Measurements from ENCODE around the gene EFR3B. TPM values are rescaled to one million over a fixed set of nuclear protein-coding genes. Genes with fewer than 3 reads are reported as not detected.
"Not testable (repeated sequence)": the region's sequence is repeated elsewhere in the genome, so short reads cannot be mapped to it uniquely, and the experiment has no call there.

EFR3B gene
- total RNA-seq, 1 donor from 2014 or later: 0.09 TPM

DNA sequence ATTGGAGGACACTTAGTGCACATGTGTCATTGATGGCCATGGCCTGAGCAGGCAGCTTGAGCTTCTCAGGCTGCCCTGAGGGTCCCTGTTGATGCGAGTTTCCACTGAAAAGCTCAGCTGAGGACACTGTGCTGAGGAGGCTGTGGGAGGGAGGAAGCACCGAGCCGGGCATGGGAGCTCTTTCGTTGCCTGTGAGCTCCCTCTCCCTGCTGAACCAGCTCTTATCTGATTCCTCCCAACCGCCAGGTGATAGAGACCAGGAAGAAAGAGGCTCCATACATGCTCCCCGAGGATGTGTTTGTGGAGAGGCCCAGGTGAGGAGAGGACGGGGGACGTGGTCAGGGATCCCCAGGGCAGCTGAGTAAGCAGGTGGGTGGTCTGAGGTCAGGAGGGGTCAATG is 99.2 kb downstream of the EFR3B start:
- intact Hi-C loops (cut with micrococcal nuclease): no loop called here

DNA sequence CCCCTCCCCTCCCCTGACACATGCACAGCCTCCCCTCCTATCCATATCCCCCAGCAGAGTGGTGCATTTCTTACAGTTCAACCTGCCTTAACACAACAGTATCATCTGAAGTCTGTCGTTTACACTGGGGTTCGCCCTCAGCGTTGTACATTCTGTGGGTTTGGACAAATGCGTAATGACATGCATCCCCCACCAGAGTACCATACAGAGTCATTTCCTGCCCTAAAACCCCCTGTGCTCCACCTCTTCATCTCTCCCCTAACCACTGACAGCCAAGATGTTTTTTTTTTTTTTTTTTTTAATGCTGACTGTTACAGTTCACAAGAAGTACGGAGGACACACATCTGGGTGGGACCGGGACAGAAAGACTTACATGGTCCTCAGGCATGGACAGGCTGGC is 103.9 kb downstream of the EFR3B start:
- intact Hi-C loops (cut with micrococcal nuclease): no loop called here

DNA sequence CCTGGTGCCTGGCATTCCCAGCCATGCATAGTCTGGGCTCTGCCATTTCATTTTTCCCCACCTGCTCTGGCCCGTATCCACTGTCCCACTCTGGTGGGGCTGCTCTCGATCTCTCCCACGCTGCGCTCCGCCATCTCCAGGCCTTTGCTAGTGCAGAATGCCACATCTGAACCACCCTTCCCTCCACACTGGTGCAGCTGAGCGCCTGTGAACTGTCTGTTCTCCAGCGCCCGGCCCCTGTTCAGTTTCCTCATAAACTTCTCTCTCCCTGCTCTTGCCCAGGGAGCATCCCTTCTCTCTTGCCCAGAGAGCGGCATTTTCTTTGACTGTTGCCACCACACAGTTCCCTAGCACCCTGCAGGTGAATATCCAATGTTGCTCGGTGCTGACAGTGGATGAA is 105.0 kb downstream of the EFR3B start:
- intact Hi-C loops (cut with micrococcal nuclease): no loop called here

DNA sequence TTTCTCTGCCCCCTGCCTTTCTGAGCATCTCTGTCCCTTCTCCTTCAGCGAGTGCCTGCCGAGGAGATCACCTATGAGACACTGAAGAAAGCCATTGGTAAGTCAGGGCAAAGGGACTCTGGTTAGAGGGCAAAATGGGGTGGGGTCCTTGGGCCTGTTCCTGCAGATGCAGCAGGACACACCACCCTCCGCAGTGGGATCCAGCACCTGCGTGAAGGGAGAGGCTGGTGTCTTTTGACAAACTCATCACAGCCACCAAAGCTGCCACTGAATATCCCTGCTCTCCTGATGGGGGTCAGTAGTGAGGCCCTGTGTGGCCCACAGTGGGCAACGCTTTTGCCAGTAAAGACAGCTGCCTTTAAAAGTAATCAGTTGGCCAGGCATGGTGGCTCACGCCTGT is 107.8 kb downstream of the EFR3B start:
- intact Hi-C loops (cut with micrococcal nuclease): no loop called here

DNA sequence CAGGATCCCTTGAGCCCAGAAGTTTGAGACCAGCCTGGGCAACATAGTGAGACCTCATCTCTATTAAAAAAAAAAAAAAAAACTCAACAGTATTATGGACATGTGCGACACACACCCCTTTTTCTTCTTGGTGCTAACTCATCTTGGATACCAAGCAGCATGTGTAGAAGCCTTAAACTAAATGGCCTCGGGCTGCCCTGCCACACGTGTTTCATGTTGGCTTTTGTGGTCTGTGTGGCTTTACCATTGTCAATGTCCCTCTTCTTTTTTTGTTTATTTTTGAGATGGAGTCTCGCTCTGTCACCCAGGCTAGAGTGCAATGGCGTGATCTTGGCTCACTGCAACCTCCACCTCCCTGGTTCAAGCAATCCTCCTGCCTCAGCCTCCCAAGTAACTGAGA is 109.1 kb downstream of the EFR3B start:
- intact Hi-C loops (cut with micrococcal nuclease): not testable (repeated sequence)

DNA sequence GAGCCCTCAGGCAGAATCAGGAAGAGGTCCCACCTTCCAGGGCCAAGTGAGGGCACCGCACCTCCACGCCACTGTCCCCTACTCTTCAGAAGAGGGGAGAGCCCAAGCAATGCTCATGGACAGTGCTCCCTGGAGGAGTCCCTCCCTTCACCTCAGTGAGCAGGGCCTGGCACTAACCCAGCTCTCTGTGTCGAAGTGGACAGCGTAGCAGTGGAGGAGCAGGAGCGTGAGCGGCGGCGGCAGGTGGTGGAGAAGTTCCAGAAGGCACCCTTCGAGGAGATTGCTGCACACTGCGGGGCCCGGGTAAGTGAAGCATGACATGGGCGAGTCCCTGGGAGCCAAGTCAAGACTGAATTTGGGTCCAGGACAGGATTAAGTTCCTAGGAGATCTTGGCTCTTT is 109.8 kb downstream of the EFR3B start:
- intact Hi-C loops (cut with micrococcal nuclease): no loop called here

DNA sequence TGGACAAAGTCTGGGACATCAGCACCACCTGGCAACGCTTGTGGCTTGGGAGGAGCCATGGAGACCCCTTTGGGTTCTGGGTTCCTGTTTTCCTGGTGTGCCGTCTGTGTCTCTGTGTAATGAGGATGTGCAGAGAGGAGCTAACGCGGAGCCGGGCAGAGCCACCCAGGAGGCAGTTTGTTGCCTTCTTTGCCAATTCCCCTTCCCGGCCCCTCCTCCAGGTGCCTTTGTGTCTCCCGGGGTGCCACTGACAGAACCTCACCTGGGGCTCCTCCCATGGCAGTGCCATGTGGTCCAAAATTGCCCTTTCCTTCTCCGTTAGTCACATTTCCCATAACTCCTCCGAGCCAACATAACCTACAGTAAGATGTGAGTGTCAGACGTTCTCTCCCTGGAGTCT is 113.5 kb downstream of the EFR3B start:
- intact Hi-C loops (cut with micrococcal nuclease): no loop called here

DNA sequence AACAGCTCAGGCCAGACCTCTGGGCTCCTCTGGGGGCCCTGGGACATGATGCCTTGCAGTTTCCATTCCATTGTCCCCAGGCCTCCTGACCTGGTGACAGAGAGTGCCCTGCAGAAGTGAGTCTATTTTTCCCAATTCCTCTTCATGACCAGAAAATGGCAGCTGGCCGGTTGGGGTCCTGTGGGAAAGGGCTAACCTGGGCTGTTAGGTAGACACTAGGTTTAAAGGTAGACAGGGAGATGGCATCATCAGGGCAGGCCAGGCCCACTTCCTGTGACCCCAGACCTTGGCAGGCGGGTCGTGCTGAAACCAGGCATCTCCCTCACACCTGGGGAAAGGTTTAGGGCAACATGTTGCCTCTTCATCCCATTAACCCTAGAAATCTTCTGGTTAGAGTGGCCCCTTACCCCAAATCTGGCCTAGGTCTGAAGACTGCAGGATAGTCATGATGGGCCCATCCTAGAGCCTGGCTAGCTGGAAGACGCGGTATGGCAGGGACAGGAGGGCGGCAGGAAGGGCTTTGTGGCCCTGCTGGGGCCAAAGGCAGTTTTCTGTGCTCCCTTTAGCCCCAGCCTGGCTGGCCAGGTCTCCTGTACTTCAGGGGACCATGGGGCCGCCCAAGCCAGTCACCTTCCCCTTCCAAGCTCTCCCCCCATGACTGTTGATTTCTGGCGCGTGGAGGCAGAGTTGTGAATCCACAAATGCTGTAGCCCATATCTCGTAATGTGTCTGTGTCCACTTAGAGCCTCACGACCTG is 116.4 kb downstream of the EFR3B start:
- intact Hi-C loops (cut with micrococcal nuclease): no loop called here

DNA sequence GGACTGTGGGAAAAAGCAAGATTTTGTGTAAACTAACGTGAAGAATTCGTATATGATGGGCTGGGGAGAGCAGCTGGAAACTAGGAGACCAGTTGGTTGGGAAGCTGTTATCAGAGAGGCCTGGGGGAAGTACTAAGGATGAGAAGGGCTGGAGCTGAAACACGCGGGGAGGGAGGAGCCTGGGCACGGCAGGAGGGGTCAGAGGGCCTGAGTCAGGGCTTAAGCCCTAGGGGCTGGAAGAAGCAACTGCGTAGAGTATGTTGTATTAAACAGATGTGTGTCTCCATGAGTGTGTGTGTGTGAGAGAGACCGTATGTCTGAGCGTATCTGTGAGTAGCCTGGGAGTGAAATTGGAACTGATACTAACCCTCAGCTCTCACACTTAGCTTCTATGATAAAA is 118.1 kb downstream of the EFR3B start:
- intact Hi-C loops (cut with micrococcal nuclease): no loop called here

DNA sequence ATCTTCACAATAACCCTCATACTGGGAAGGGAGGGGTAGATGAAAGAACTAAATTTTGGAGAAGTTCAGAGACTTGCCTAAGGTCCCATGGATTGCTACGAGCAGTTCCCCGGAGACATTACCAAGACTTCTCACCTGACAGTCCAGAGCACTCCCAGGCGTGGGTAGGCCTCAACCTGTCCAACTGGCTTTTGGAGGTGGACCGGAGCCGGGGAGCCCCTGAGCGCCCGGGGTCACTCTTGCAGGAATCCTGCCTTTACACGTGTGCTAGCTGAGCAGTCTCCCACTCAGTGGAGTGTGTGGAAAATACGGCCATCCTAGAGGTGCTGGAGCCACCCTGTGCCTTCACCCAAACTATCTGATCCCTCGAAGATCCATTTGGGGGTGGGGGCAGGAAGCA is 118.5 kb downstream of the EFR3B start:
- intact Hi-C loops (cut with micrococcal nuclease): no loop called here

DNA sequence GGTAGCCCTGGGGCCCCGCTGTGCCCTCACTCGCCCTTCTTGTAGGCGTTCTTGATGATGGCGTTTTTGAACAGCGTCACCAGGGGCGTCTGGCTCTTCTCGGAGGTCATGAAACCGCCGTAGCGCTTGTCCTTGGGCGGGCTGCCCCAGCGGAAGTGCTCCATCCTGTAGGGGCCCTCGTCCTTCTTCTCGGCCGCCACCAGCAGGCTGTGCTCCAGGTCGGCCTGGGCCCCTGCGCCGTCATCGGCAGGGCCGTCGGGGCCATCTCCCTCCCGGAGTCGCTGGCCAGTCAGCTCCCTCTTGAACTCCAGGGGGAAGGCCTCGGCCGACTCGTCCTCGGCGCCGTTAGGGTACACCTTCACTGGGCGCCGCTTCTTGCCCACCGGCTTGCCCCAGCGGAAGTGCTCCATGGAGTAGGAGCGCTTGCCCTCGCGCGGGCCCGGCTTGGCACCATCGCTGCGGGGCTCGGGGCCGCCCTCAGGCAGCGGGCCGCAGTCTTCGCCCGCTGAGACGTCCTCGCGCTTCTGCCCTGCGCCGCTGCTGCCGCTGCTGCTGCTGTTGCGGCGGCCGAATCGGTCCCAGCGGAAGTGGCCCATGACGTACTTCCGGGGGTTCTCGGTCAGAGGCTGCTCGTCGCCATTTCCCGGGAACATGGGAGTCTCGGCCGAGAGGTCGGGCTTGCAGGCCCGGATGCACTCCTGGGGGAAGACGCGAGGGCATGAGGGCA is 119.3 kb downstream of the EFR3B start:
- intact Hi-C loops (cut with micrococcal nuclease): no loop called here

DNA sequence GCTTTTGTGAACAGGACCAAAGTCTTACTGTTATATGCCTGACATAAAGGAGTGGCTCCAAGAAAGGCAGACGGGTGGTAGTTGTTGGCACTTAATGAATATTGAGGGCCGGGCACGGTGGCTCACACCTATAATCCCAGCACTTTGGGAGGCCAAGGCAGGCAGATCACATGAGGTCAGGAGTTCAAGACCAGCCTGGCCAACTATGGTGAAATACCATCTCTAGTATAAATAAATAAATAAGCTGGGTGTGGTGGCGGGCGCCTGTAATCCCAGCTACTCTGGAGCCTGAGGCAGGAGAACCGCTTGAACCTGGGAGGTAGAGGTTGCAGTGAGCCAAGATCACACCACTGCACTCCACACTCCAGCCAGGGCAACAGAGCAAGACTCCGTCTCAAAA is 120.2 kb downstream of the EFR3B start:
- intact Hi-C loops (cut with micrococcal nuclease): not testable (repeated sequence)

DNA sequence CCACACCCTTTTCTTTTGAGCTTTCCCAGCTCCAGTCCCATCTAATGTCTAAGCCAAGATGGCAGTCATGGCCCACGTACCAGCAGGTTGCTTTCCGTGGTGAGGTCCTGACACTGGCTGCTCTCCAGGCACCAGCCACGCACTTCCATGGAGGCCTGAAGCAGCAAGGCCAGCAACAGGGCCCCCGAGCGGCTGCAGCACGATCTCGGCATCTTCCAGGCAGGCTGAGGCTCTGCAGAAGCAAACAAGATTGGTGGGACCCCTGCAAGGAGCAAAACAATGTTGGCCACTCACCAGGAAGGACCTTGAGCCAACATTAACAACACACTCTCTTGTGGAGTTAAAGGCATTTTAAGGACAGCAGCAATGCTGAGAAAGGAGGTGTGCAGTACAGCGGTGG is 122.7 kb downstream of the EFR3B start:
- intact Hi-C loops (cut with micrococcal nuclease): no loop called here

DNA sequence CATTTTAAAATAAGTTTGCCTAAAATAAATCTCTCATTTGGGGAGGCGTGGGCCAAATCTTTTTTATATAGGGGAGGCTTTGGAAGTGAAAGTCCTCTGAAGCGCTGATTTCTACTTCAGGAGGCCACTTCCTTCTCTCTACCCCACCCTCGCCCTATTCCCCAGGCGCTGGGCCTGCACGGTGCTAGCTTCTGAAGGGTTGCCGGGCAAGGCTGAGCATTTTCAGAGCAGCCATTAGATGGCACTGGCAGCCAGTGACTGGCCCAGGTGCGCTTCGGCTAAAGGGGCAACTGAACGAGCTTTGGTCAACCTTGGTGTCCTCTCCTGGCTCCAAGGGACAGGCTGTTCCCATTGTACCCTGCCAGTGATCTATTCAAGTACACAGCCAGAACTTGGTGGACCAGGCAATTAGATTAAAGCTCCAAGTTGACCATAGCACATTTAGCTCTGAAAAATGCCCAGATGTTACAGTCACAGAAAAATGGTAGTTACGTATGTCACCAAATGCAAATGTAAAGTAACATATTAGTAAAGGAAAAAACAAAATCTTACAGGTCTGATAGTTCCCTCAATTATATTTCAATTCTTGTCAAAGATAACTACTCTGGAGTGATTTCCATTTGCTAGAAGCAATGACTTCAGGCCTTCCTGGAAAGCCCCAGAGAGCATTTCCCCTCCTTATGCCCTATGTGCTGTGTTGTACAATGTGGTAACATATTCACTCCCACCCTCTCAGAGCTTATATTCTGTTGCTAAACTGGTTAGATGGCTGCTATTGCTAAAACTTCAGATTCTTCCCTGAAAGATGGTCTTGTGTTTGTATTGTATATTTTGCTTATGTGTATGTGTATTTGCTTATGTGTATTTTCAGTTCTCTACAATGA is 124.4 kb downstream of the EFR3B start:
- intact Hi-C loops (cut with micrococcal nuclease): loop anchor here (1.0 kb wide), 1 partner anchor 30 kb away; no protein-coding TSS in a partner anchor

DNA sequence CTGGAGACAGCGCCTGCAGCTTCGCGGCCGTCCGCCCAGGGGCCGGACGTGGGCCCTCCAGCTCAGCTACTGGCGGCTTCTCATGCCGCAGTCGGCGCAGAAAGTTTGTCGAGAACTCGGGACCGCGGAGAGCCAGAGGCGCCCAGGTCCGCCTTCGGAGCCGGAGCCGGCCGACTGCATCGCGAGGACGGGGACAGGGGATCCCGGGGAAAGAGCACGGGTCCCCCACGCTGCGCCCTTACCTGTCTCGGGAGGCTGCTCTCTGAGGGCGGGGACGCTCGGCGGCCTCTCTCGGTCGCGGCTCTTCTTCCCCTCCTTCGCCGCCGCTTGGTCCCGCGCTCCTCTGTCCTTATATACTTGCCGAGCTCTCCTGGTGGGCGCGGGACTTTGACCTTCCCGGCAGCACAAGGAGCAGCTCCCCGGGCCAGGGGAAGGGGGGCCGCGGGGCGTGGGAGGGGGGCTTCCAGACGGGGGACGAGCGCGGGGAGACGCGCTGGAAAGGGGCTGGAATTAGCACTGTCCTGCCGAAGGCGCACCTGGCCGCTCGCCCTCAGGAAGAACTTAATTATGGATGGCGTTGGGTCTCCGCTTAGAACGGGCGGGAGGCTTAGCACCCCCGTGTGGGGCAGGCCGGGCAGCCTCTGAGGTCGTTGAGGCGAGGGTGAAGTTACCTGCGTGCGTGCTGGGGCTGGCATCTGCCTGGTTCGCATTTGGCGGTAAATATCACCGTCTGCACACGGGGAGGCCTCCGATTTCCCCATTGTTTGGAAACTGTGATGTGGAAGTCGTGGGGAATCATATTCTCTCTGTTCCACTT is 126.6 kb downstream of the EFR3B start, which contains the start of gene POMC:
Gene POMC (minus strand): TSS at position 325 of the 817 bp plus-strand sequence. CDS start 3,808 bp downstream, outside the sequence.
- intact Hi-C loops (cut with micrococcal nuclease): no loop called here

DNA sequence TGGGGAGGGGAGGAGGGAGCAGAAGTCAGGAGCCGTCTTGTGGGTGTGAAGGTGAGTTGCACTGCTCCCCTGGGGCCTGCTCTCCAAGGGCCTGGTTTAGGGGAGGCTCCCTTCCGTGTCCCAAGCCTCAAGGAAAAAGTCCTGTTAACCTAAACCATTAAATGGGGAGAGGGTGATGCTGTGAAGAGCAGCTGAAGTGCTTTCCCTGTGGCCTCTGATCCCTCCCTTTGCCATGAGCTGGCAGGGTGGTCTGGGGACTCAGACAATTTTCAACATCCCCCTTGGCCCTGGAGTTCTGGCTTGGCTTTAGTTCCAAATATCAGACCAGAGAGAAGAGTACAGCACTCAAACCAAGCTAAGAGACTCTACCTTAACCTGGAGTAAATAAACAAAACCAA is 127.2 kb downstream of the EFR3B start:
- intact Hi-C loops (cut with micrococcal nuclease): no loop called here

DNA sequence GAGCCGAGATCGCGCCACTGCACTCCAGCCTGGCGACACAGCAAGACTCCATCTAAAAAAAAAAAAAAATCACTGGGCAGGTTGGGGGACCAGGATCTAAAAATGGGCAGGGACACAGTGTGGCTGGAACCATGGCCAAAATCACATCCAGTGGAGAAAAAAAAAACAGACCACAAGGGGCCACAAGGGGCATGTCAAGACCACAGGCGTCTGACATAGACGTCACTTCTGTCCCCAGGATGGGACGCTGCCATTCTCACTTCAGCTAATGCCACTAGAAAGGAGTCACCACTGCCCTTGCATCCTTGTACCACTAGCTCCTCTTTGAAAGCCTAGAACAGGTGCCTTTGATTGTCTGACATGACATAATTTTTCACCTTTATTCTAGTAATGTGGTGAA is 129.0 kb downstream of the EFR3B start:
- intact Hi-C loops (cut with micrococcal nuclease): no loop called here

DNA sequence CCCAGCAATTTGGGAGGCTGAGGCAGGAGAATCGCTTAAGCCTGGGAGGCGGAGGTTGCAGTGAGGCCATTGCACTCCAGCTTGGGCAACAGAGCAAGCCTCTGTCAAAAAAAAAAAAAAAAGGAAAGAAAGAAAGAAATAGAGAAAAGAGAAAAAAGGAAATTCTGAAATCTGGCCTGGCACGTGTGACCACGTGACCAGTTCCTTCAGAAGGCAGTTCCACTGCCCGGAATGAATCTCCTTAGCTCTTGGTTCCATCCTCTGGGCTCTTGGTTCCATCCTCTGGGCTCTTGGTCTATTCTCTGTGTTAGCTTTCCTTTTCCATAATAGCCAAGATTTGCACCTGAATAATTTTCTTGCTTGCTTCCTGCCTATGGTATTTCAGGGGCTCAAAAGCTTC is 131.8 kb downstream of the EFR3B start:
- intact Hi-C loops (cut with micrococcal nuclease): no loop called here

DNA sequence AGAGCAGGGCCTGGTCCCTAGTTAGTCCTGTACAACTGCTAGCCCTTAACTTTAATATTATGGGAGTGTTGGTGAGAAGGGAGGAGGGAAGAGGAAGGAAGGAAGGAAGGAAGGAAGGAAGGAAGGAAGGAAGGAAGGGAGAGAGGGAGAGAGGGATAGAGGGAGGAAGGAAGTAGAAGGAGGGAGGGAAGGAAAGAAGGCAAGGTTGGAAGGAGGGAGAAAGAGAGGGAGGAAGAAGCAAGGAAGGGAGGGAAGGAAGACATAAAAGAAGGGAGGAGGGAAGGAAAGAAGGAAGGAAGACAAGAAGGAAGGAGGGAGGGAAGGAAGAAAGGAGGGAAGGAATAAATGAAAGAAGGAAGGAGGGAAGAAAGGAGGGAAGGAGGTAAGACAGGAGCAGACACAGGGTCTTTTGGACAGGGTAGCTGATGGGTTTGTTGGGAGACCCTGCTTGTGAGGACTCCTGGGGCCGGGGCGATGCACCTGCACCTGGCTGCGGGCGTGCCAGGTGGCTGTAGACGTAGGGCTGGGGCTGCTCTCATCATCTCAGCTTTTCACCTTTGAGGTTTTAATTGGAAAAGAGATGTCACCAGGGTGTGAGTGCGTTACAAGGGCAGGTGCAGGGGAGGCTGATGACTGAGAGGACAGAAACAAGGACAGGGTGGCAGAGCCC is 132.5 kb downstream of the EFR3B start:
- intact Hi-C loops (cut with micrococcal nuclease): no loop called here

DNA sequence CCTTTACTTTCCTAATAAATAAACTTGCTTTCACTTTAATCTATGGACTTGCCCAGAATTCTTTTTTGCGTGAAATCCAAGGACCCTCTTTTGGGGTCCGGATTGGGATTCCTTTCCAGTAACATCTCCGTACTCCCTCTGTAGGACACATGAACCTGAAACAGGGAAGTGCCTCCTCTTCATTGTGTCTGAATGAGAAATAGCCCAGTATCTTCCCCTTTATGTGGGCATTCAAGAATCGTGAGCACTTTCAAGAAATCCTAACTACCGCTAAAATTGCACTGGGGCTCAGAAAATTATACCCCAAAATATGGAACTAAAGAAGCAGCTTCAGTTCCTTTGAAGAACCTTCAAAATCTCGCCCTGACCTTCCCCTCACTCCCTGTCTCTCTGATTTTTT is 134.3 kb downstream of the EFR3B start:
- intact Hi-C loops (cut with micrococcal nuclease): no loop called here

Data from T-helper 2 cell treated with Interferon-gamma antibody and Interleukin-4, amounts not matched to agents 100 ng/mL and 5 ng/mL, for 36 hours (primary cell).